GM19193 (cell line): ENCODE results near the gene PSMB7.

ENCODE experiments used
- POLR2A ChIP-seq: IDR thresholded peaks from 4 replicates; pipeline ENCODE4 v1.6.1; 2011; ENCODE audit not compliant: insufficient read depth, insufficient read length; ENCODE audit errors: extremely low read depth

PSMB7 gene

GRCh38 chr9:124311283-124311682 is 104.0 kb downstream of the PSMB7 start:
- no peak for TF ChIP-seq POLR2A

GRCh38 chr9:124309667-124310084 is 105.6 kb downstream of the PSMB7 start:
- no peak for TF ChIP-seq POLR2A

GRCh38 chr9:124308606-124309491 is 106.4 kb downstream of the PSMB7 start:
- TF ChIP-seq POLR2A, result no peak

GRCh38 chr9:124307379-124308030 is 107.7 kb downstream of the PSMB7 start:
- TF ChIP-seq POLR2A, result no peak

- no peak for TF ChIP-seq POLR2A
These were observed 109.0 kb downstream of the PSMB7 start for GRCh38 chr9:124306098-124306735.

GRCh38 chr9:124304285-124304684 is 111.0 kb downstream of the PSMB7 start:
- no peak for TF ChIP-seq POLR2A

- no peak for TF ChIP-seq POLR2A
These were observed 111.5 kb downstream of the PSMB7 start for GRCh38 chr9:124303762-124304161.
